Hematopoietic multipotent progenitor cell treated with erythropoietin and hydrocortisone succinate and interleukin-3 and kit ligand, for 8 days (in vitro differentiated cells): ENCODE data around the gene RASGRP1.

Experiments
- DNase-seq: peaks from one replicate; pipeline ENCODE4 v3.0.0-alpha.2; 2015

Gene RASGRP1

DNA sequence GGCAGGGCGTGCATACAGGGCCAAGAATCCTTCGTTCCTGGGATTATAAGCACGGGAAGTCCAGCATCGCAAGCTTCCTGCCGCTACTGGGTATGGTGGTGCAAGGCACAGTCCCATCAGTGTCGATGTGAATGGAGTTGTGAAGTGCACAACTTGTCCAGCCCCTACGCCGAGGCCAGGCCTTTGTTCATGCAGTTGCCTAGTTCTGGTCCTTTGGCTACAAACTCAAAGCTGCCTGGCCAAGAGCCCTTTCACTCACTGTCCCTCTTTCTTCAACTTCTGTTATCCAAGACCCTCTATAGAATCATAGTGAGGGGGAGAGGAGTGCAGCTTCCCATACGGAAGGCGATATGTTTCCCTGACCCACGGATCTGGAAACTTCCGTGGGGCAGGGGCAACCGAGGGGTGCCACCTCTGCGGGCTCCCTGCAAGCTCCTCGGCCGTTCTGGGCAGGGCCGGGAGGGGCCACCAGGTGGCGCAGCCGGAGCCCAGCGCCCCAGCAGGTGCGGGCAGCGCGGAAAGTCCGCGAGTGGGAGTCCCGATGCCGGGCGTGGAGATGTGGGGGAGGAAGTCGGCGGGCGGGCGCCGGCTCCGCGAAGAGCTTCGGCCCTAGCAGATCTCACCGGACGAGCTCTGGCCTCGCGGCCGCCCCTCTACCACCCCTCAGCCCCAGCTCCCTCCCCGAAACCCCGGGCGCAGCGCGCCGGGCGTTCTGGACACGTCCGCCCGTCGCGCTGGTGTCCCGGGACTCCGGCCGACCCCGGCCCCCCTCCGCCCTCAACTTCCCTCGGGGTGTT lies 693 bp downstream of the RASGRP1 start:
- peak; percentile 56 for DNase-seq

GRCh38 chr15:38562278-38562677 lies 2.3 kb downstream of the RASGRP1 start:
- DNase-seq, result no peak

DNA sequence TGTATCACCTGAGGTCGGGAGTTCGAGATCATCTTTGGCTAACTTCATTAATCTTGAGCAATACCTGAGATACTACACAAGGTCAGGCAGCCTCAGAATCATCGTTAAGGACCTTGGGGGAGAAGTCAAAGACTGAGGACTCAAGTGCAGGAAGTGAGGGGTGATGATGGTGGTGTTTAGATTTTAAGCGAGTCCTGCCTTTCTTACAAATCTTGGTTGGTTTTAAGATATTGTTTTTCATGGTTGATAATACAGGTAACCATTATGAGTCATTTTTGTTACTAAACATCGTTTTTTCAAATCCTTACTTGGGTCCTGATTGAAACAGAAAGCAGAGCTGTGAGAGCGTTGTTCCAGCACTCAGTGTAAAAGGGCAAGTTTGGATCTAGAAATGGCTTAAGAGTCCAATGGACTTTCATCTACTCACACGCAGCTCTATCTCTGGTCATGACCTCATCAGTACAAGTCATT lies 4.1 kb downstream of the RASGRP1 start:
- no peak for DNase-seq

- no peak for DNase-seq
Measured at GRCh38 chr15:38559636-38560307, 4.8 kb downstream of the RASGRP1 start.

DNA sequence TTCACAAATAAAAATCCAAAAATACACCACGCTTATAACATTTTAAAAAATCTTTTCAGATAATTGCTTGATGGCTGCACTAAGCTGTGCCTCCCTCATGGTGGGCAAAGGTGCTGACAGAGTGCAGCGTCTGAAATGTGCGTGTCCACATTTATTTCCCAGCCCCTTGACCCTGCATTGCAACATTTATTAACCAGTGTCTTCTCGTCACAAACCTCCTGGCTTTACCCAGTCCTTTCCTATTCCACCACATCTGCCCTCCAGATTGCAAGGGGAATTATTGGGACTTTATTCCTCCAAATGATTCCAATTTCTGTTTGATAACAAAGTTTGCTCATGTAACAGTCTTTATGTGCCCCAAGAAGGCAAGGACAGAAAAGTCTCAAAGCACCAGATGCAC lies 5.5 kb downstream of the RASGRP1 start:
- no peak for DNase-seq

- DNase-seq, result no peak
Measured at GRCh38 chr15:38558372-38559059, 6.1 kb downstream of the RASGRP1 start.

DNA sequence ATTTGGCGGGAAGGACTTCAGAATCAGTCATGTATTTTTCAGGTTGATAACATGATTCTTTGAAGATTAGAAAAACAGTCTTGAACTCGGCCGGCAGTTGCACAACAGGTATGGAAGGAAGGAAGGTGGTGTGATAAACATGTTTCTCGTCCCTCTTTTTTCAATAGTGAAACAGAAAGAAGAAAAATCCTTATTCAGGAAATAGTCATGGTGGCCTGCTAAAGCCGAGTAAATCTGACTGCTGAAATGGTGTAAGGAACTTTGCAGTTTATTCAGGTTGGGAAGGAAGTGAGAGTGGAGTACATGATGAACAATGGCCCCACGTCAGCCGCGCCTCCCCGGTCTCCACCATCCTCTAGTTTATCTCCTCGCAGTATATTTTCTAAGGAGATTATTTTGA lies 6.7 kb downstream of the RASGRP1 start:
- no peak for DNase-seq

DNA sequence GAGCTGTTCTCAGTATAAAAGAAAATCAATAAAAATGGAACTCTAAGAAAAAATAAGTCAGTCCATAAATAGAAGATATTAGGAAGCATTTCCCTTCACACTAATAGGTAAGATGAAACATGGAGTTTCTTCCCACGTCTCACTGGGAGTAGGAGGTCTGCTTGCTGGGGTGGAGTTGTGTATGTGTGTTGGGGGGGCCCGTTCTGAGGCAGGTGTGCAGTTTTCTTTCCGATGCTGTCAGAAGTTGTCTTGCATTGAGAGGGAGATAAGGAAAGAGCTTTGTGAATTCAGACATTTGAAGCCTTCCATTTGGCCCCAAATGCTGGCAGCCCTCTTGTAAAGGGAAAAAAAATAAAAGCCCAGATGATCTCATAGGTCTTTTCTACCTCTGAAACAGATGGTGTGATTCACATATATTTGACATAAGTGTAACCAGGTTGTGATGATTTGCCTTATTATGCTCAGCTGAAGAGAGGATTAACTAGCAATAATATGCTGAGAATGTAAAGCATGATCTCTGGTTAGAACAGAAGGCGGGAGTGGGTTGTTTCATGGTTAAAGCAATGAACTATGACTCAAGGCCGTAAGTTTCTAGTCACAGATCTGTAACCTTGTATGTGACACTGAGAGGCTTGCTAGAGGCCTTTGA lies 8.8 kb downstream of the RASGRP1 start:
- no peak for DNase-seq

GRCh38 chr15:38554354-38554753 lies 10.3 kb downstream of the RASGRP1 start:
- no peak for DNase-seq

DNA sequence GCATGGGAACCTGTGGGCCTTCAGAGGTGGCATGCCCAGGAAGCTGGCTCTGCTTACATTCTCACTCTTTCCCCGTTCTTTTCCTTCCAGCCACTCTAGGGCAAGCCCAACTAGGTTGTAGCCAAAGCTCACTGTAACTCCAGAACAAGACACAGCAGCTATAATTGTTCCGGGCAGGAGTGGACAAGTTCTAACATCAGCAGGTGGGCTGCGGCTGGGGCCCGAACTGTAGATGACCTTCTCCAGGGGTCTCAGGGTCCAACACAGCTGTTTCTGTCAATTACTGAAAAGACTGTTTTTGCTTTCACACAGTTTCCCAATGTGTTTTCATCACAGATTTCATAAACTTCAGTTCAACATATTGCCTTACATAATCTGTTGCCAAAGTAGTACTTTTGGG lies 11.5 kb downstream of the RASGRP1 start:
- no peak for DNase-seq

DNA sequence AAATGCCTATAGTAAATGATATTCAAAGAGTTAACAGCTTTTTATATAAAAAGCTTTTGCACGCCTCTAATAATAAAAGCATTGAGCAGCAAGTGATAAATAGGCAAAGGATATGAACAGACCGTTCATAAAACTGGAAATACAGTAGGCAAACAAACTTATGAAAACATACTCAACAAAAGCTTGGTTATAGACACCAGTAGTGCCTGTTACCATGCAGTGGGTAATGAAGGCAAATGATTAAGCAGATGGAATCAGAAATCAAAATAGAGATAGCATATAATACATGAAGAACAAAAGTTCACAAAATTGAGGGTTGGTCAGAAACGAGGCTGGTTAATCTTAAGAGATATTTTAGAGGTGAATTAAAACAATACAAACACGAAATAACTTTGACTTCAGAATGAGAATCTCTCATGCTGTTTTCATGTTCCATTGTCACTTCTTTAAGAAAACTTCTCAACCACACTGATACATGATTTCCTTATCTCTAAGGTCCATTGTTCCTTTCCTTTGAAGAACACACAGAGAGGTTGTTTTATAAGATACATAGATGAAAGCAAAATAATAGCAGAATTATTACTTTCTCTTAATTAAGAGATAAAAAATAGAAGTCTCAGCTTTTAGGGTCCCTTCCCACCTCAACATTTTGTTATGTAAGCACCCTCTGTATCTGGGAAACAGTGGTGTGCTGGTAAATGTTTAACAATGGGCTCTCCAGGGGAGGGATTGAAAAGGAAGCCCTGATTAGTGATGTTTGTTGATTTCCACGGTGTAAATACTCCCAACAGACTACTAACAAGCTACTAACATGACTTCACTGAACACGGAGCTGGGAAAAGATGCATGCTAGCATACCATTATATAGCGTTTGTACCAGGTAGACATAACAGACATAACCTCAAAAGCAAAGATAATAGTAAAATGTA lies 12.6 kb downstream of the RASGRP1 start:
- no peak for DNase-seq

GRCh38 chr15:38549222-38549621 lies 15.4 kb downstream of the RASGRP1 start:
- no peak for DNase-seq

GRCh38 chr15:38547255-38547997 lies 17.2 kb downstream of the RASGRP1 start:
- no peak for DNase-seq

DNA sequence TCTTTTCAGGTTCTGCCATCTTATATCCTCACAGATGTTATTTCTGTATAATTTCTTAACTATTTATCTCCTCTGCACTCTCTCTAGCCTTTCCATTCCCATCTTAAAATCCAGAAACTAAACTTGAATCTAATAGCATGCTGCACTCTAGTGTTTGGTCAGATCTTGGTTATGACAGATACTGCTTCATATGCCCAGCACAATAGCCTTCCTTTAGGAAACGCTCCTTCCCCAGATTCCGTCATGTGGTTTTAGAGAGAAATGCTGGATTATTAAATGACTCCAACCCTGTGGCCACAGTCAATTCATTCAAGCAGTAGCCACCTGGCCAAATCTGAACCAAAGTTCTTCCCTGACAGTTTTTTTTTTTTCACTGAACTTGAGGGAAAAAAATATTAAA lies 19.4 kb downstream of the RASGRP1 start:
- DNase-seq, result no peak

- no peak for DNase-seq
Measured at GRCh38 chr15:38541026-38541425, 23.6 kb downstream of the RASGRP1 start.

DNA sequence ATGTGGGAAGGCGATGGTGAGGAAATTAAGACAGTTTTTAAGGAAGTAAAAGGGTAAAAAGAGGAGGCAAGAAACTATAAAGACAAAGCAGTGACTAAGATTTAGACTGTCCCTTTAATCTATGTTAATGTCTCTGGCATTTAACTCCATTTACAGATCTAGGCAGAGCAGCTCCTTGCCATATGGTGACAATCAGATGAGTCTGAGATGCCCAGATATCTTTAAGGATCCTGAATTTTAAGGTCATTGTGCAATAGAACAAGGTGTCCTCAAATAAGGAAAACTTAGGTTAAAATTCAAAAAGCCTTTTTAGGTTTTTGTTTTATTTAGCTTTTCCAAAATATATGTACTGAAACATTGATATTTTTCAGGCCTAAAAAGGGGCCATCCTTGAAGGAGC lies 24.1 kb downstream of the RASGRP1 start:
- DNase-seq, result no peak

DNA sequence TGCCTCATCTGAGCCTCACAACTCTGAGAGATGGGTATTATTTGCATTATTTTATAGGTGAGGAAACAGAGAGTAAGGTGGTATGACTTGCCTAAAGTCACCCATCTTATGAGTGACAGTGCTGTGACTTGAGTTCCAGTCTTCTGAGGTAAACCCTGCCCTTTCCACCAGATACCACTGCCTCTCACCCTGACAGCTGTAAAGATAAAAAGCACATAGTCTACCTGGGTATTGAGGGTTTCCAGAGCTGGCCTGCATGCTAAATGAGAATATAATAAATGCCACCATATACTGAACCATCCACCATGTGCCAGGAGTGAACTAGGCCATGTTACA lies 25.6 kb downstream of the RASGRP1 start:
- DNase-seq, result no peak

- no peak for DNase-seq
Measured at GRCh38 chr15:38538328-38539007, 26.1 kb downstream of the RASGRP1 start.

GRCh38 chr15:38536201-38536676 lies 28.4 kb downstream of the RASGRP1 start:
- DNase-seq, result no peak

GRCh38 chr15:38535491-38536200 lies 29.0 kb downstream of the RASGRP1 start:
- no peak for DNase-seq
